Activated CD8-positive, alpha-beta memory T cell treated with anti-CD3 and anti-CD28 coated beads, Interleukin-2, amount 50 U/mL, for 1 hour (primary cell): ENCODE measurements around the gene TBC1D32.
A peak's percentile ranks its signal among the peaks of the same experiment; 100 is the strongest.
"Not testable (repeated sequence)": the region's sequence is repeated elsewhere in the genome, so short reads cannot be mapped to it uniquely, and the experiment has no call there.

ENCODE experiments used
- DNase-seq: peaks from one replicate; pipeline ENCODE4 v3.0.0-alpha.2; 2020; ENCODE audit errors: extremely low read depth

The TBC1D32 gene, protein sequence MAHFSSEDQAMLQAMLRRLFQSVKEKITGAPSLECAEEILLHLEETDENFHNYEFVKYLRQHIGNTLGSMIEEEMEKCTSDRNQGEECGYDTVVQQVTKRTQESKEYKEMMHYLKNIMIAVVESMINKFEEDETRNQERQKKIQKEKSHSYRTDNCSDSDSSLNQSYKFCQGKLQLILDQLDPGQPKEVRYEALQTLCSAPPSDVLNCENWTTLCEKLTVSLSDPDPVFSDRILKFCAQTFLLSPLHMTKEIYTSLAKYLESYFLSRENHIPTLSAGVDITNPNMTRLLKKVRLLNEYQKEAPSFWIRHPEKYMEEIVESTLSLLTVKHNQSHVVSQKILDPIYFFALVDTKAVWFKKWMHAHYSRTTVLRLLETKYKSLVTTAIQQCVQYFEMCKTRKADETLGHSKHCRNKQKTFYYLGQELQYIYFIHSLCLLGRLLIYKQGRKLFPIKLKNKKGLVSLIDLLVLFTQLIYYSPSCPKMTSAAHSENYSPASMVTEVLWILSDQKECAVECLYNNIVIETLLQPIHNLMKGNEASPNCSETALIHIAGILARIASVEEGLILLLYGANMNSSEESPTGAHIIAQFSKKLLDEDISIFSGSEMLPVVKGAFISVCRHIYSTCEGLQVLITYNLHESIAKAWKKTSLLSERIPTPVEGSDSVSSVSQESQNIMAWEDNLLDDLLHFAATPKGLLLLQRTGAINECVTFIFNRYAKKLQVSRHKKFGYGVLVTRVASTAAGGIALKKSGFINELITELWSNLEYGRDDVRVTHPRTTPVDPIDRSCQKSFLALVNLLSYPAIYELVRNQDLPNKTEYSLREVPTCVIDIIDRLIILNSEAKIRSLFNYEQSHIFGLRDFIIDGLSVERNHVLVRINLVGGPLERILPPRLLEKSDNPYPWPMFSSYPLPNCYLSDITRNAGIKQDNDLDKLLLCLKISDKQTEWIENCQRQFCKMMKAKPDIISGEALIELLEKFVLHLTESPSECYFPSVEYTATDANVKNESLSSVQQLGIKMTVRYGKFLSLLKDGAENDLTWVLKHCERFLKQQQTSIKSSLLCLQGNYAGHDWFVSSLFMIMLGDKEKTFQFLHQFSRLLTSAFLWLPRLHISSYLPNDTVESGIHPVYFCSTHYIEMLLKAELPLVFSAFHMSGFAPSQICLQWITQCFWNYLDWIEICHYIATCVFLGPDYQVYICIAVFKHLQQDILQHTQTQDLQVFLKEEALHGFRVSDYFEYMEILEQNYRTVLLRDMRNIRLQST

DNA sequence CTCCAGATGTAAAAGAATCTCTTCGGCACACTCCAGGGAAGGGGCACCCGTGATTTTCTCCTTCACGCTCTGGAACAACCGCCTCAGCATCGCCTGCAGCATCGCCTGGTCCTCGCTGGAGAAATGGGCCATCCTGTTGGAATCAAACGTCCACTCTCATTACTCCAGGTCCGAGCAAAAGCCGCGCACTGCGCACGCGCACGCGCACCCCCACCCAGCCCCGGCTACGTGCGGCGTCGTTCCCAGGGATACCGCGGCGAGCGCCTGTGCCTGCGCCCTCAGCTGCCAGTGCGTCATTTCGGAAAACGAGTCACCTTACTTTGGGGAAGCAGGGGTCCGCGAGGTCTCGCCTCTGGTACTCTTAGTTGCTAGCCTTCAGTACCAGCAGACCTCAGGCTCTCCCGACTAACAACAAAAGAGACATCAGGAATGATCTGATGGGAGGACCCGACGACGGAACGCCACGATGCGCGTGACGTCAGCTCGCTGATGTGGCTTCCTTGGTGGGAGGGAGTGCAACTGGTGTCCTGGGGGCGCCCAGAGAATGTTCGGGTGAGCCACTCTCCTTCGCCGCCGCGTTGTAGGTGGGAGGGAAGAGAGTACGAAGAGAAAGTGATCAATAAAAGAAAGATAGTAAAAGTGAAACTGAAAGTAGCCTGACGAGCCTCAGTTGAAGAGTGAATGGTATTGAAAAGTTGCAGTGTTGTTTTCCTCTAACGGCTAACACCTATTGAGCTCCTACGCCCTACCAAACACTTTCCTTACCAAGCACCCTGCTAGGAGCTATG, at the start of gene TBC1D32:
TBC1D32 (minus strand) TSS at position 182 of the 788 bp plus-strand sequence; CDS start at position 132, 50 bp downstream.
- DNase-seq = peak; percentile 61

DNA sequence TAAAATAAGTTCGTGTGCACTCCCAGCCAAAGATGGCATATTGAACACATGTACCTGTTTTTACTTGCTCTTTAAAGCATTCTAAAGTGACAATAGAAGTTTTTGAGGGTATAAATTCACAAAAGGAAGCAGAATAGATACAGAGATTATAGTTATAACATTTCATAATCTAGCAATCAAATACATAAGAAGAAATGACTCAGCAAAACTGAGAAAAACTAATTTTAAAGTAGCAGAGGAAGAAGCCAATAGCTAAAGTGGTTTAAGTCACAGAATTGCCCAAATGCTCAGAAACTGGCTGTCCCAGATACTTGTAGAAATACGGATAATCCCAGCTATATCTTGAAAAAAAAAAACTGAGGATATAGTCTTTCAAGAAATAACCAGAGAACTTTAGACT, 49.2 kb upstream of the TBC1D32 start:
- no peak for DNase-seq

GRCh38 chr6:121382467-121383121, 48.3 kb upstream of the TBC1D32 start:
- no peak for DNase-seq

- no peak for DNase-seq
Observed at GRCh38 chr6:121376411-121376810, 42.1 kb upstream of the TBC1D32 start.

DNA sequence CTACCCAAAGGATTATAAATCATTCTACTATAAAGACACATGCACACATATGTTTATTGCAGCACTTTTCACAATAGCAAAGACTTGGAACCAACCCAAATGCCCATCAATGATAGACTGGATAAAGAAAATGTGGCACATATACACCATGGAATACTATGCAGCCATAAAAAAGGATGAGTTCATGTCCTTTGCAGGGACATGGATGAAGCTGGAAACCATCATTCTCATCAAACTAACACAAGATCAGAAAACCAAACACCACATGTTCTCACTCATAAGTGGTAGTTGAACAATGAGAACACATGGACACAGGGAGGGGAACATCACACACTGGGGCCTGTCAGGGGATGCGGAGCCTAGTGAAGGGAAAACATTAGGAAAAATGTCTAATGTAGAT, 39.9 kb upstream of the TBC1D32 start:
- DNase-seq = not testable (repeated sequence)

- no peak for DNase-seq
Observed at GRCh38 chr6:121365536-121366521, 31.5 kb upstream of the TBC1D32 start.

- no peak for DNase-seq
Observed at GRCh38 chr6:121356575-121356974, 22.3 kb upstream of the TBC1D32 start.

DNA sequence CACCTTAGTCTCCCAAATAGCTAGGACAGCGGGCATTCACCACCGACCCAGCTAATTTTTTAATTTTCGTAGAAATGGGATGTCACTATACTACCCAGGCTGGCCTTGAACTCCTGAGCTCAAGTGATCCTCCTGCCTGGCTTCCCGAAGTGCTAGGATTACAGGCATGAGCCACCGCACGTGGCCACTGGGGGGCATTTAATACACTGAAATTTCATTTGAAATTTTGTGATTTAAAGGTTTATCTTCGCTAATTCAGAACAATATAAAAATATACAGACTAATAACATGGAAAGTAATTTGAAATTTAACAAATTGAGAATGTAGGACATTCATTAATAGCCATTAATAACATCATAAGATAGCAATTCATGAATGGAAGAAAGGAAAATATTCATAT, 20.5 kb upstream of the TBC1D32 start:
- DNase-seq = no peak

- DNase-seq = no peak
Observed at GRCh38 chr6:121352941-121353340, 18.7 kb upstream of the TBC1D32 start.

DNA sequence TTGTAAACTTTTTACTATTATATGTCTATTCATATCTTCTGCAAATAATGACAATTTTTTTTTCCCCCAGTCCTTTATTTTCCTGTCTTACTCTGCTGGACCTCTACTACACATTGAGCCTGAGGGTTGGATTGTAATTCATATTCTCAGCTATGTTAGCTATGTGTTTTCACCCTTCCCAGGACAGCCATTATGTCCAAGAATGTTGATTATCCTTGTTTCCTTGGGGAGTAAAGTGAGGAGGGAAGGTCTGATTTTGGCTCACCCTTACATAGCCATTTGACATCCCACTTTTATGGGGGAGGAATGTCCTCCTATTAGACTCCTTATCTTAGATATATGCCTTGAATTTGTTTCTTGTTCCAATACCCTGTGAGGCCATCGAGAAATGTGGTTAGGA, 17.6 kb upstream of the TBC1D32 start:
- DNase-seq = no peak

DNA sequence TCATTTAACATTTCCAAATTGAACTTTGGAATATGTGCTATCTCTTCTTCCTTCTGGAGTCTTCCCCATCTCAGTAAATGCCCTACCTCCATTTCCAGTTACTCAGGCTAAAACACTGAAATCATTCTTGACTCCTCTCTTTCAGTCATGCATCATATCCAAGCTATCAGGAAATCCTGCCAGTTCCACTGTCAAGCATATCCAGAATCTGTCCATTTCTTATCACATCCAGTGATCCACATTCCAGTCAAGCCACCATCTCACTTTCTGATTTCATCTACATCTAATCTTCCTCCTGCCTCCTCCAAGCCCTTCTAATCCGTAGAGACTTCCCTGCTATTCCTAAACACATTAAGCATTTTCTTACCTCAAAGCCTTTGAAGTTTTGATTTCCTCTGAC, 15.3 kb upstream of the TBC1D32 start:
- DNase-seq = no peak

GRCh38 chr6:121347484-121347883, 13.2 kb upstream of the TBC1D32 start:
- no peak for DNase-seq

DNA sequence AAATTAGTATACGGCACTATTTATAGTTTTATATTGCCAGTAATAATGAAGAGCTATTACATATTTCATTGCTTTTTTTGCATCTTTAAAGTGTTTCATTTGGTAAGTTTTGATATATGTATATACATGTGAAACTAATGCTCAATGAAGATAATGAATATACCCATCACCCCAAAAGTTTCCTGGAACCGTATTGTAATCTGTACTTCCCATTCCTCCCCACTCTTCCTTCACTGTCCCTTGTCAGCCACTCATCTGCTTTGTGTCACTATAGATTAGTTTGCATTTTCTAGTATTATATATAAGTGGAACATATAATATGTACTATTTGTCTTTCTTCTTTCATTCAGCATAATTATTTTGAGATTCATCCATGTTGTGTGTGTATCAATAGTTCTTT, 10.3 kb upstream of the TBC1D32 start:
- no peak for DNase-seq

- no peak for DNase-seq
Observed at GRCh38 chr6:121339639-121340226, 5.5 kb upstream of the TBC1D32 start.

DNA sequence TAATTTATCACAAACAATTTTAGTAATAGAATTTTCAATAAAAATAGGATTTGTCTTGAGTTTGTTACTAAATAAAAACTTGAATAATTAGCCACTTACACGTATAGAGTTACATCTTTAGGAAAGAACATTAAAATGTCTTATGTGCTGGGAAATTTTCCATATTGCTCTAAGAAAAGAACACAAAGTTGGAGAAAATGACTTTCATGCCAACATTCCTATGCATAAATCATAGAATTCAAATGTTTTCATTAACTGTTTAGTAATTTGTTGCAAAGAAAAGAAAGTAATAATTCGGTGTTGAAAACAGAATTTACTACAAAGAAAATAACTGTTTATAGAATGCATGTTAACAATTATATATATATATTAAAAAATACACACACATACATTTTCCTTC, 4.7 kb upstream of the TBC1D32 start:
- DNase-seq = no peak

DNA sequence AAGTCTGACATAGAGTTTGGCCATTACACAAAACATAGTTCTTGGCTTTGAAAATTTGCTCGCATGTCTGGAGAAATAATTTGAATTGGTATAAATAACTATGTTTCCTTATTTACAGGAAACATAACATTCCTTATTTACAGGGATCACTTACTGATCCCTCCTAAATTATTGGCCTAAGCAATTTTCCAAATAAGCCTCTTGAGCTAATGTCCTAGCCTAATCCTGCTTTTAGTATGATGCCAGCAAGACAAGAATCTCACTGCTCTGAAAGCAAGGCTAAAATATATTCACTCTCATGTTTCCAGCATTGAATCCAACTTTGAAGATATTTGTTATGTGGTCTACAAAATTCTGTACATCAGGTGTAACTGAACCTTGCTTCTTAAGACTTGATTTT, 4.1 kb upstream of the TBC1D32 start:
- no peak for DNase-seq

DNA sequence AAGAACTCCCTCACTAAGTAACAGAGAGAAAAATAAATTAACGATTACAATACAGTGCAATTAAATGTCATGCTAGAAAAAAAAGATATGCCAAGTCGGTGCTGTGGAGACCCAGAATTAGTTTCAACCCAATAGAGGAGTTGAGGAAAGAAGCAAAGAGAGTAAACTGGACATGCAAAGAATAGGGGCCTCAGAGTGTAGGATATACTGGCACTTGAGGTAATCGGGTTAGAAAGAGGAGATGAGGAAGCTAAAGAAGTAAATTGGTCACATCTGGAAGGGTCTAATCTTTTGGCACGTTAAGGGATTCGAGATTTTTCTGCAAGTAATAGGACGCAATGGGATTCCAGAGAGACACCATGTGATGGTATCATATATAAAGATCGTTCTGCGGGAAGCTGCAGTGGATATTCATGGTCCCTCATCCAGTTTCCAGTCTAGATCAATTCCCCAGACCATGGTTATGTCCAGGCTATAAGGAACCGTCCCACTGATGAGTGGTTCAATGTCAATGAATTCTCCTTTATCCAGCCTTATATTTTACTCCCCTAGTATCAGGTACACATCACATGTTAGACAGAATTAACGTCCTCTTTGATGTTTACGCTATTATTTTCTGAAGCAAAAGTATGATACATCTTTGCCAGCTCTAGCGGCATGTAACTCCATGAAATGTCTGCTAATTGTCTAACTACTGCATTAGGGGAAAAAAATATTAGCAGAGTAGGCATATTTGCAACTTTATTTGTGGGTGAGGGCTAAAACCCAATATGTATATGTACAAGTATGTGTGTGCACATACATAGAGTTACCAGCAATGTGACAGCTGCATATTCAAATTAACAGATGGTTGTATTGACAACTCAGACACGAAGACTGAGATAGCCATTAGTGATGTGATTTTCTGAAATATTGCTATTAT, 1.1 kb upstream of the TBC1D32 start:
- DNase-seq = no peak

DNA sequence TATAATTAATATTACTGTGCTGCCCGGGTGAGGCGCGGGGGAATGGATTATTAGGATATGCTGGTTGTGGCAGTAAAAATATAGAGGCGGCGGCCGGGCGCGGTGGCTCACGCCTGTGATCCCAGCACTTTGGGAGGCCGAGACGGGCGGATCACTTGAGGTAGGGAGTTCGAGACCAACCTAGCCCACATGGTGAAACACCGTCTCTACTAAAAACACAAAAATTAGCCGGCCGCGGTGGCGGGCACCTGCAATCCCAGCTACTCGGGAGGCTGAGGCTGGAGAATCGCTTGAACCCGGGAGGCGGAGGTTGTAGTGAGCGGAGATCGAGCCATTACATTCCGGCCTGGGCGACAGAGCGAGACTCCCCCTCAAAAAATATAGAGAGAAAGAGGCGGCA, 586 bp downstream of the TBC1D32 start:
- not testable (repeated sequence) for DNase-seq
